ENCODE data around the gene RFWD3. TPM values are rescaled to one million over a fixed set of nuclear protein-coding genes. Genes with fewer than 3 reads are reported as not detected.

RFWD3 gene
- total RNA-seq, 1 donor from 2014 or later = 9.8 TPM

DNA sequence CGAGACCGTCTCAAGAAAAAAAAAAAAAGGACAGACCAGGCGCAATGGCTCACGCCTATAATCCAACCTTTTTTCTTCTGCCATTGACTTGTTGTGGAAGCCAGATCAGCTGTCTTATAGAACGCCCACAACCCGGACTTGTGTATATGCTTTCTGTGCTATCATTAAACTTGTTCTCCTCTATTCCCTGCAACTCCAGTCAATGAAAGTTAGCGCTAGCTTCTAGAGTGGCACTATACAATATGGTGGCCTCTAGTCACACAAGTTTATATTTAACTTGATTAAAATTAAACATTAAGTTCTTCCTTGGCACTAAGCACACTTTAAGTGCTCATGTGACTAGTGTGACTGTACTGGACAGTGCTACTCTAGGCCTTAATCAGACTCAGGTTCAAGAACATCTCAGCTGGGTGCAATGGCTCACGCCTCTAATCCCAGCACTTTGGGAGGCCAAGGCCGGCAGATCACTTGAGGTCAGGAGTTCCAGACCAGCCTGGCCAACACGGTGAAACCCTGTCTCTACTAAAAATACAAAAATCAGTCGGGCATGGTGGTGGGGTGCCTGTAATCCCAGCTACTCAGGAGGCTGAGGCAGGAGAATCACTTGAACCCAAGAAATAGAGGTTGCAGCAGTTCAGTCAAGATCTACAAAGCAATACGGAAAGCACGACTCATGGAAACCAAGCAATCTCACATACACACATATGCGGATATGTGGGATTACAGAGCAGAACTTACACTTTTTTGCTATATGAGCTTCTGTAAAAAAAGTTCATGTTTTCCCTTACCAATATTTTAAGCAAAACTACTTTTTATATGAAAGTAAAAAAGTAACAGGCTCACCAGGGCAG lies 41.0 kb downstream of the RFWD3 start:
- DNase-seq (ENCODE audit: low spot score in 2 of 2) (no peak), FAIRE-seq (no peak)

DNA sequence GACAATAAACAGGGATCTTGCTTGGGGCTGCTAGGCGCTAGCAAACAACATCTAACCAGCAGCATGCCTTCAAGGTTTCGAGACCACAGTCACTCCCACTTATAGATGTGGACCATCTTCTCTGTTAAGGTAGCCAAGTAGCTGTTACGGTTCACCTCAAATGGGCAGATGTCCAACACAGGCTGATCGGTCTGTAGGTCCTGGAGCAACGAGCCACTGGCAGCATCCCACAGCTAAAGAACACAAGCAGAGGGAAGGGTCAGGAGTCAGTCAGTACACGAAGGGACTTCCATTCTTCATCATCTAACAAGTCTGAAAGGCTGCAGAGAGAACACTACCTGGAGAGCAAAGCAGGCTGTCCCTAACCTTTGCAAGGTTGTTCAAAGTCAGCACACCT lies 42.8 kb downstream of the RFWD3 start:
- FAIRE-seq (no peak), DNase-seq (ENCODE audit: low spot score in 2 of 2) (no peak)

DNA sequence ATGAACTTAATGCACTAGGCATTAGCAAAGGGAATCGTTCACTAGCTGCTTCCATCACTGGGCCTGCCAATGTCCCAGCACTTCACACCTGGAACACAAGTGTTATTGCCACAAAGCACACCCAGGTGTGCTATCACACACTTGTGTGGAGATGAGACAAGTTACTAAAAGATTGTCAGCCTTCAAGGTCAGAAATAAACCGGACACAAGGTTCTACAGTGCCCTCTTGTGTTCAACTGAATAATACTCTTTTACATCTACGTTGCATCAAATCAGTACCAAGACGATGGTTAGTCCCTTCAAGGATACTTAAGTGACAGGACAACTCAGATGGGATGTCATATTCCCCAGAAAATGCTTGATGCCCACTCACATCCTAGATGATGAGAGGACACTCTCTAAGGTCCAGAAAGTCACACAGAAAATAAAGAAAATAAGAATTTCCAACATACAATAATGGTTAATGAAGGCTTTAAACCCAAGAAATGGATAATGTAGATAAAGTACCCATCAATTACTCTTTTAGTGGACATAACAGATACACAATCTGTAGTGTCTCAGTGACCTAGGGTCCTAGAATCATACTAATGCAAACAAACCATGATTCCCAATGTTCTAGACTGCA lies 43.4 kb downstream of the RFWD3 start:
- FAIRE-seq (no peak), DNase-seq (ENCODE audit: low spot score in 2 of 2) (peak; percentile 29 to 55)

DNA sequence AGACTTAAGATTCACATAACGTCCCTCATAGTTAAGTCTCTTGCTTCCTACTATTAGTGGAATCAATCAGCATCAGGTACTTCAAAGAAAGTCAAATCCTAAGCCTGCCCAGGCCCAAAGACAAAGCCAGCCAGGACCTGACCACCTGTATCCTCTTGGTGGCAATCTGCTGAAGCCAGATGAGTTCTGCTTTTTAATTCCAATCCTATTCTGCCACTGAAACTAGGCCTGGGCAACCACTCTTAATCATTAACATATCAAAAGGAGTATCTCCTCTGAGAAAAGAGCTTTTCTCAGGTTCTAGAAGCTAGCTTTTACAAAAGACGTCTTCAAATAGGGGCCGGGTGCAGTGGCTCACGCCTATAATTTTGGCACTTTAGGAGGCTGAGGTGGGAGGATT lies 44.7 kb downstream of the RFWD3 start:
- DNase-seq (ENCODE audit: low spot score in 2 of 2) (no peak), FAIRE-seq (no peak)

DNA sequence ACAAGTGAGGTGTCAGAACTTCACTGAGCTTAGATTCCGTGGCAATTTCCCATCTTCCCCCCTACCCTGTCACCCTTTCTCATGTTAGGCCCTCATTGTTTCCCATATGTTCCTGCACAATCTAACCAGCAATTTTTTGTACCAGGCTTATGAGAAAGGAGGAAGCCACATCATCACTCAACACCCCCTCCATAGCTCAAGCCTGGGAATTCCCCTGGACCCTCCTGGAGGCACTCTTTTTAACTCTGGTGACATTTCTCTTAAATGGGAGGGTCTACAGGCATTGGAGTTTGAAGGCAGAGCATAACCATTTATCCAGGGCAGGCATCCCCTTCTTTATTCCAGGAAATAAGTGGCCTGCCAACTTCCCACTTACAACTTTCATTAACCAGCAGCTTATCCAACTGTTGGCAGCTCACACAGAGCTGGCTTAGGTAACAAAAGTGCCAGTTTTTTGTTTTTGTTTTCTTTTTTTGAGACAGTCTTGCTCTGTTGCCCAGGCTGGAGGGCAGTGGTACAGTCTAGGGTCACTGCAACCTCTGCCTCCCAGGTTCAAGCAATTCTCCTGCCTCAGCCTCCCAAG lies 49.4 kb downstream of the RFWD3 start:
- FAIRE-seq (no peak), DNase-seq (ENCODE audit: low spot score in 2 of 2) (no peak)

DNA sequence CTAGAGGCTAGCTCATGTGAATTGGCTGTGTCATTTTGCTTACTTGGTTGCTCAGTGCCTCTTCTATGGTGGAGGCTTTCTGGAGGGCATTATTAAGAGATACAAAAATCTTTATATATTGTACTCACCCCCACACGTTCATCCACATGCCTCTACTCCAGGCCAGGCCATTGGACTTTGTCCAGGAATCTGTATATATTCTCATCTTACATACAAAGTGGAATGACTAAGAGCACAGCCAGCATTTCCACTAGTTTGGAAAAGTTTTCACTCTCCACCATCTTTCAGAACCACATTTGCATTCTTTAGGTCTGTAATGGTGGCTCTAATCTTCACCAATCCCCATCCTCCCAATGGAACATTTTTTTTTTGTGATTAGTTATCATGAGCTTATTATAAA lies 55.0 kb downstream of the RFWD3 start:
- DNase-seq (ENCODE audit: low spot score in 2 of 2) (no peak), FAIRE-seq (no peak)

DNA sequence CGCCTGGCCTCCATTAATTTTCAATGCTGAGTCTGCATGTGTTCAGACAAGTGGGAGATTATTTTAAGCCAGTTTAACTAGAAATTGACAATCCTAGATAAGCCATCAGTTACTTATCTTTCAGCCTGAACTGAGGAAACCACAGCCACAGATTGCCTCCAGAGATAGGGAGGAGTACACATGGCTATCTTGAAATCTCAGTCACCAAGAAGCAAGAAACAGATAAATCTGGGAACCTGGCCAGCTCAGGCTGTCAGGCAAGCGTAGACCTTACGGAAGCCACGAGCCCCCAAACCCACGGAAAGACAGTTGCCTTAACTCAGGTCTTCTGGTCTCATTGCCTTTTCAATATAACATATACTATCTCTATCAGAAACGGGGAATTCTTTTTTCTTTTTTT lies 57.7 kb downstream of the RFWD3 start:
- no peak for DNase-seq (ENCODE audit: low spot score in 2 of 2)
- no peak for FAIRE-seq

DNA sequence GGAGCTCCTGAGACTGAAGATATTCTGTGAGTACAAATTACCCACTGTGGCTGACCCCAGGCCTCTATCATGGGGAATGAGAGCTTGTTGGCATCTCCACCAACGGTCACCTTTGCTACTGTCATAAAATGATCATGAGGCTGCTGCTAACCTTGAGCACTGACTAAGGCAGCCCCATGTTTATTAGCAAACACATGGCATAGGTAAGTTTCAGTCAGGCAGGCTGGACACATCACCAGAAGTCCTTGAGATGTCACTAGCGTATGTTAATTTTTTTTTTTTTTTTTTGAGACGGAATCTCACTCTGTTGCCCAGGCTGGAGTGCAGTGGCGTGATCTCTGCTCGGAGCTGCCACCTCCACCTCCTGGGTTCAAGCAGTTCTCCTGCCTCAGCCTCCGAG lies 58.3 kb downstream of the RFWD3 start:
- FAIRE-seq = no peak
- DNase-seq (ENCODE audit: low spot score in 2 of 2) = no peak

DNA sequence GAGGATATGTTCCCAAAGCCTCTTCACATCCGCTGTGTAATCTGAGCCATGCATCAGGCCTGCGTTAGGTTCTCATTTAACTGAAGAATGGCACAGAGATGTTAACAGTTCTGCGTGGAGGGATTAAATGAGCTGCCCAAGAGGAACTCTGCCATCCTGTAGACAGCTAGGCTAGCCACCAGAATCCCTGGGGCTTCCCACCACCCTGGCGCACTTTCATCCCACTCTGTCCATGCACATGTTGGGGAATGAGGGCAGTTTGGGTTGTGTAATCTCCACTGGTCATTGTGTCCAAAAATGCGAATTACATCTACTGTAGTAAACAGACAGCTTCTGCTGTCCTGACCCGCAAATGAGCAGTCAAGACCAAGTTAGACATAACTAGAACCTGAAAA lies 58.7 kb downstream of the RFWD3 start:
- FAIRE-seq (no peak), DNase-seq (ENCODE audit: low spot score in 2 of 2) (no peak)

DNA sequence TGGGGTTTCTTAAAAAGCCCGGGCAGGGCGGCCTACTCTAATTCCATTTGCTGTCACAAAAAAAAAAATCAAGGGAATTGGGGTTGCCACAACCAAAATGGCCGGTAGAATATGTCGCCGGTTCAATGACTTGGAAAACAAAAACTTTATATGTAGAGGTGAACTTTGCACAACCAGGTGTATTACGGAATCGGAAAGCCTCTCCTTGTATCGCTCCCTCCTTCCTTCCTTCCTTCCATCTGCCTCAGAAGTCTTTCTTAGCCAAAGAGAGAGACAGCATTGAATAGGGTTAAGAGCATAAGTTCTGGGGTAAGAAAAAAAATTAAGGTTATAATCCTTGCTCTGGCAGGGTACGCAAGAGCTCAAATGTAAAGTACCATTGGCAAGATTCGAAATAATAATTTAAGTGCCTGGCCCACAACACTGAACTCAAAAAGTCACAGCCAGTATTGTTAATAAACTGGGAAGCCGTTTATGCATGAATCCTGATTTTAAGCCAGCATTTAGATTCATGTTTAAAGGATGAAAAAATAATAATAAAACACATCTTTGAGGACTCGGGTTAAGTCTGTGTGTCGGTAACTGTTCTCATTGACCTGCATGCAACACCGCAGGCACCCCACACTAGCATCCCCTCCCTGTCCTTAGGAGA lies 59.2 kb downstream of the RFWD3 start:
- no peak for FAIRE-seq
- no peak for DNase-seq (ENCODE audit: low spot score in 2 of 2)

DNA sequence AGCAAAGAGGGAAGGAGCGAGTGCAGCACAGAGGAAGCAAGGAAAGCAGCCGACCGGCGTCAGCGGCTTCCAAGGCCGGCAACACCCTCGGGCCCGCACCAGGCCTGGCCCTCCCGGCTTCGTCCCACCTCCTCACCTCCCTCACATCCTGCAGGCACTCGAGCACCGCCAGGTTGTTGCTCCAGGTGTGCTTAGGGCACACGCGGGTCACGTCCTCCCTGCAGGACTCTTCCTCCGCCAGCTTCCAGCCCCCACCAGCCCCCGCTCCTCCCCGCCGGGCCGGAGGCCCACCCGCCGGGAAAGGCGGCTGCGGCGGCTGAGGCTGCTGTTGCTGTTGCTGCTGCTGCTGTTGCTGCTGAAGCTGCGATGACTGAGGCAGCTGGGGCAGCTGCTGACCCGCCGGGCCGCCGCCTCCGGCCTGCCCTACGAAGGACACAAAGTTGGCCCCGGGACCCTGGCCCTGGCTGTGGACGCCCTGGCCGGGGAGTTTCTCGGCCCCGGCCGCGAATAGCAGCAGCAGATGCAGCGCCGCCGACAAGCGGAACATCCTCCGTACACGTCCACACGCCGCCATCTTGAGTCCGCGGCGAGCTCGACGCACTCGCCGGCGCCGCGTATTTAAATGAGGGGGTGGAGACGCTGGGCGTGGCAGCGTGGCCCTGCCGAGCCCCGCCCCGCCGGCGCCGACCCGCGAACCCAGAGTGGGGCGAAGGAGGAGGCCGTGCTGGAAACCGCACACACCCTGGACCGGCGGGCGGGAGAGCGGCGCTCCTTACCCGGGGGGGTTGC lies 60.0 kb downstream of the RFWD3 start, which contains the start of gene GLG1:
TSS of gene GLG1 (minus strand) at position 594 of the 789 bp plus-strand sequence. CDS start at position 574, 20 bp downstream.
- DNase-seq (ENCODE audit: low spot score in 2 of 2) = peak; percentile 87 to 89
- no peak for FAIRE-seq

DNA sequence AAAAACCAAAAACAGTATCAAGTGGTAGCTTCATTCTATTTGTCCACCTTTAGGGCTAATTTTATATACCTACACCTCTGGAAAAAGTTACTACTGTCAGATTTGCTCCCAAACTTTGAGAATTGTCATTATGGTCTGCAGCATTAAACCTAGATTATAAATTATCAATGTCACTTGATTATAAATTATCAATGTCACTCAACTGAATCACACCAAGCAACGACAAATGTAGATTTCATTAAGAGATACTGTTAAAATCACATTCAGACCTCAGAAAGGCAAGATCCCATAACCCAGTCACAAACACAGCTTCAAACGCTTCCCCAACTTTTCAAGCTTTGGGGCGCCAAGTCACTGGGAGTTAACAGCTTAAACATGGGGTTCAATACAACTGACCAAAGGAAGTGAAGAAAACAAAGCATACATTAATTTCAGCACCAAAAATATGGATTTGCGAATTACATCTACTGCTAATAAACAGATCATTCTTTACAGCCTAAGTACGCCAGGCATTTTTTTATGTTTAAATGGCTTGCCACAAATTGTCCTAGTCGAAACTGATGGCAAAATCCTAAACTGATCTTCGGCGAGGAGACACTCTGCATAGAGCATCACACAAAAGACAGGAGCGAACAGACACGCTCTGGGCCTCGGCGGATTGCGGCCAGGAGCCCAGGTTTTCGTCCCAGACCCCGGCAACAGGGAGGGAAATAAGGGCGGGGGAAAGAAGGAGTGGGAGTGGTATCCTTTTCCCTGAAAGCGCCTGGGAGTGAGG lies 60.7 kb downstream of the RFWD3 start:
- FAIRE-seq (no peak), DNase-seq (ENCODE audit: low spot score in 2 of 2) (no peak)

DNA sequence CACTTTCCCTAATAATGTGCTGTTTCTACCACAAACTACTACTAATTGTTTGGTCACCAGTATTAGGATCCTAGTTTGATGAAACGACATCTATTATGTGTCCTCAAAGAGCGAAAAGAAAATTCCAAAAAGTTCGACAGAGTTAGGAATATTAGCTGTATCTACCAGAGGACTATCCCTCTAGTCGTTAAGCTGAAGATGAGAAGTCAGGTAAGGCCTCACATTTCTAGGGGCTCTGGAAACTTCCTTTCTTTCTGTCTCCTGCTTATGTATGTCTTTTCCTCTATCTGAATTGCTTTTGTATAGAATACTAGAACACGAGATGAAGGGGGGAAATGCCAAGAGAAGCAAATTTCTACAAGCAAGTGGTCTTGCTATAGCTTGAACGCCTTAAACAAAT lies 61.3 kb downstream of the RFWD3 start:
- FAIRE-seq (no peak), DNase-seq (ENCODE audit: low spot score in 2 of 2) (no peak)

DNA sequence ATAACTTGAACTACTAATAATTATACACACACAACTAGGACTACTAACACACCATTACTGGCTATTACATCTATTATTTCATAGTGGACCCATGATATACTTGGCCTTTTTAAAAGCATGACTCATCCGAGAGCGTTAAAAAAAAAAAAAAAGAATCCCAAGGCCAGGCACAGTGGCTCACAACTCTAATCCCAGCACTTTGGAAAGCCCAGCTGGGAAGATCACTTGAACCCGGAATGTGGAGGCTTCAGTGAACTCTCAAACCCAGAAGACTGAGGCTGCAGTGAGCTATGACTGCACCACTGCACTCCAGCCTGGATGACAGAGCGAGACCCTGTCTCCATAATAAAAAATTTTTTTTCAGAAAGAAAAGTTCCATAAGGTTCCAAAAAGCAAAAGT lies 62.8 kb downstream of the RFWD3 start:
- no peak for DNase-seq (ENCODE audit: low spot score in 2 of 2)
- no peak for FAIRE-seq

DNA sequence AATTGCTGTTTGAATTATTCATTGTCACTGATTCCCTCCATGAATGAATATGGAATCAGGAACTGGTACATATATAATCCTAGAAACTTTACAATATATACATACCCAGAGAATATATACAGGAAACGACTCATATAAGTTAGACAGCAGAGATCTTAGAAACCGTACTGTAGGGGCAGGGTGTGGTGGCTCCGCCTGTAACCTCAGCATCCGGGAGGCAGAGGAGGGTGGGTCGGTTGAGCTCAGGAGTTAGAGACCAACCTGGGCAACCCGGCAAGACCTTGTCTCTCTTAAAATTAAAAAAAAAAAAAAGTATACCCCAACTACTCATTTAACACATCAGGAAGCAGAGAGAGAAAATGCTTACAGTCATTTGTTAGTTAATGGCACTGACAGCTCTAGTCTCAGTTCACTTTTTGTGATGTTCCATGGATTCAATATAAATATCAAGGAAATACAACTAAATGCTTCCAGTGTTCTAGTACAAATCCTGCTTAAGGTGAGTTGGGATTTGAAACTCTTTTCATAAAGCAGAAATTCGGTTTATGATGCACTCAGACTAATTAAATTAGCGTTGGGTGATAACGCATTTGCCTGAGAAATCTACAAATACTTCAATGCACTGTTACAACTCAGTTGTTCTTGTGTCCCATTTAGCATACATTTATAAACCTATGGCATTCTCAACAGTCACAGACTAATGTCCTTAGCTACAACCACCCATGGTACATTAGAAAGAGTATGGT lies 65.4 kb downstream of the RFWD3 start:
- DNase-seq (ENCODE audit: low spot score in 2 of 2) (no peak), FAIRE-seq (no peak)

DNA sequence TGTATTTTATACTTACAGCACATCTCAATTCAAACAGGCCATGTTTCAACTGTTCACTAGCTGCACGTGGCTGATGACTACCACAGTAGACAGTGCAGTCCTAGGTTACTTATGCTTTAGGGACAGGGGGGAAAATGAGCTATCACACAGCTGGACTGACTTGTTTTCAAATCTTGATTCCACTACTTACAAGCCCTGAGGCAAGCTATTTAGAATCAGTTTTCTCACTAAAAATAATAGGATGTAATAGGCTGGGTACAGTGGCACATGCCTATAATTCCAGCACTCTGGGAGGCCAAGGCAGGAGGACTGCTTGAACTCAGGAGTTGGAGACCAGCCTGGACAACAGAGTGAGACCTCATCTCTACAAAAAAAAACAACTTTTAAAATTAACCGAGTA lies 70.1 kb downstream of the RFWD3 start:
- no peak for FAIRE-seq
- DNase-seq (ENCODE audit: low spot score in 2 of 2) = no peak

DNA sequence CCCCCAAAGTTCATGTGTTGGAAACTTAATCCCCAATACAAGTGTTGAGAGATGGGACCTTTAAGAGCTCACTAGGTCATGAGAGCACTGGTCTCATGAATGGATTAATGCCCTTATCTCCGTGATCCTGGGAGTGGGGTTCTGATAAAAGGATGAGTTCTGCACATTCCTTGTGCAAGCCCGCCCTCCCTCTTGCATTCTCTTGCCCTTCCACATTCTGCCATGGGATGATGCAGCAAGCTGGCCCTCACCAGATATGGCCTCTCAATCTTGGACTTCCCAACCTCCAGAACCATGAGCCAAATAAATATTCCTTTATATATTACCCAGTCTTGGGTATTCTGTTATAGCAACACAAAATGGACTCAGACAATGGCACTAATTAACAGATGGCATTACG lies 73.8 kb downstream of the RFWD3 start:
- no peak for FAIRE-seq
- no peak for DNase-seq (ENCODE audit: low spot score in 2 of 2)

DNA sequence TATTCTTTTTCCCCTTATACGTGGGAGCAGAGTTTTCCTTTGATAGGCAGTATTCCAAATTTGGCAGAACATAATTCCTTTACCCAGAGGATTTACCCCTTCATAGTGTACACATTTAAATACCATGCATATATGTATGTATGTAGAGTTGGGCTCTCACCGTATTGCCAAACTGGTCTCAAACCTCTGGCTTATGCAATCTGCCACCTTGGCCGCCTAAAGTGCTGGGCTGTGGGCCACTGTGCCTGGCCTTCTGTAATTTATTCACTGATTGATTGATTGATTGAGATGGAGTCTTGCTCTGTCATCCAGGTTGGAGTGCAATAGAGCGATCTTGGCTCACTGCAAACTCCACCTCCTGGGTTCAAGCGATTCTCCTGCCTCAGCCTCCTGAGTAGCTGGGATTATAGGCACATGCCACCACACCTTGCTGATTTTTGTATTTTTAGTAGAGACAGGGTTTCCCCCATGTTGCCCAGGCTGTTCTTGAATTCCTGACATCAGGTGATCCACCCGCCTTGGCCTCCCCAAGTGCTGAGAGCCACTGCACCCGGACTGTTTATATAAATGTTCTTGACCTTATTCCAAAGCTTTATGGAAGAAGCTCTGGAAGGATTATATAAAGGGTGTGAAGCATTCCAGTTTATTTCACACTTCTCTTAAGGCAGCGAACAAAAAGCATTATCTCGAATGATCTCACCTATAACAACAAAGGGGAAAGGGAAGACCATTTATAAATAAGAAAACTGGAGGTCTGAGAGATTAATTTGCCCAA lies 74.6 kb downstream of the RFWD3 start:
- DNase-seq (ENCODE audit: low spot score in 2 of 2) (no peak), FAIRE-seq (no peak)
